HL-60 (cell line): ENCODE measurements around the gene MTIF3.

ENCODE experiments used
- CTCF ChIP-seq: IDR thresholded peaks from one replicate; pipeline ENCODE4 v1.5.1; 2011; ENCODE audit warnings: low read length, control low read depth, inconsistent platforms; ENCODE audit not compliant: insufficient read depth
- GABPA ChIP-seq: IDR thresholded peaks from 2 replicates; pipeline ENCODE4 v1.6.1; 2012; ENCODE audit warnings: low read depth
- POLR2AphosphoS5 ChIP-seq: IDR thresholded peaks from 2 replicates; pipeline ENCODE4 v1.6.1; 2012; ENCODE audit warnings: low read depth
- REST ChIP-seq: IDR thresholded peaks from 2 replicates; pipeline ENCODE4 v1.6.1; 2012; ENCODE audit warnings: low read depth; ENCODE audit not compliant: insufficient replicate concordance

GRCh38 chr13:27446986-27447583 lies 3.3 kb downstream of the MTIF3 start:
- no peak for TF ChIP-seq CTCF
- no peak for TF ChIP-seq POLR2AphosphoS5
- TF ChIP-seq REST, result no peak
- TF ChIP-seq GABPA, result no peak
